Spinal cord (tissue), 10 donors: Measurements from ENCODE around the gene SERAC1. TPM values are rescaled to one million over a fixed set of nuclear protein-coding genes. Genes with fewer than 3 reads are reported as not detected.
"Not testable (repeated sequence)": the region's sequence is repeated elsewhere in the genome, so short reads cannot be mapped to it uniquely, and the experiment has no call there.

ENCODE experiments used
- DNase-seq, 6 donors: peaks; one replicate each; pipeline versions ENCODE4 v3.0.0 to v3.0.0-alpha.2; 2013 to 2015; ENCODE audit warnings: low spot score in 6 of 6, low read depth in 4 of 6
- H3K27ac ChIP-seq: one replicate; pipeline ENCODE4 v1.5.1; 2013; ENCODE audit warnings: low read depth, low read length, control low read depth
- H3K27me3 ChIP-seq: one replicate; pipeline ENCODE4 v1.6.1; 2013; ENCODE audit warnings: low read length; ENCODE audit not compliant: control insufficient read depth, insufficient read depth
- H3K36me3 ChIP-seq: one replicate; pipeline ENCODE4 v1.6.1; 2013; ENCODE audit warnings: low read length; ENCODE audit not compliant: control insufficient read depth, insufficient read depth
- H3K4me1 ChIP-seq: one replicate; pipeline ENCODE4 v1.6.1; 2013; ENCODE audit warnings: low read length; ENCODE audit not compliant: control insufficient read depth, insufficient read depth
- H3K4me3 ChIP-seq: one replicate; pipeline ENCODE4 v1.5.1; 2013; ENCODE audit warnings: low read depth, low read length, control low read depth
- H3K9me3 ChIP-seq: one replicate; pipeline ENCODE4 v1.6.1; 2013; ENCODE audit warnings: low read length; ENCODE audit not compliant: control insufficient read depth, insufficient read depth
- WGBS: methylation state at CpG from one replicate; pipeline ENCODE4 v1.1.5; 2013; ENCODE audit warnings: missing lambda C conversion rate; ENCODE audit not compliant: insufficient coverage; 5-methylcytosine and 5-hydroxymethylcytosine counted together
- long read RNA-seq, 4 donors: transcript quantifications; one replicate each; lab custom pipeline, GENCODE V29; 2026
- polyA plus RNA-seq, 2 donors: library from polyadenylated mRNA; unstranded; fragments of 120-200 nt; gene quantifications; one replicate each; pipeline ENCODE4 v1.2.1, GENCODE V29; 2013; ENCODE audit not compliant: insufficient read length in 2 of 2
- total RNA-seq, 2 donors: library from RNA; depleted of rRNA in 1 of 2; stranded (reverse); fragments of 120-200 nt in 1 of 2; fragments of >200 nt in 1 of 2; gene quantifications; one replicate each; pipeline versions ENCODE4 v1.2.3 to v1.2.4, GENCODE V29; 2013 to 2014
- donor health status: healthy.

The SERAC1 gene
- total RNA-seq: 10 to 100 TPM; 14.7 to 19.8 TPM
- polyA plus RNA-seq: 10 to 100 TPM; 15.1 to 16.3 TPM
- long read RNA-seq, donor 1, partial matches to known transcripts: 245 of 254 reads
- long read RNA-seq, donor 1, other reads (novel, unspliced or antisense): 8 of 254 reads
- long read RNA-seq, donor 2, partial matches to known transcripts: 62 of 107 reads
- long read RNA-seq, donor 2, other reads (novel, unspliced or antisense): 44 of 107 reads
- long read RNA-seq, donor 3, partial matches to known transcripts: 89 of 140 reads
- long read RNA-seq, donor 3, other reads (novel, unspliced or antisense): 48 of 140 reads
- long read RNA-seq, donor 4, partial matches to known transcripts: 0 of 2 reads
- long read RNA-seq, donor 4, other reads (novel, unspliced or antisense): 0 of 2 reads

DNA sequence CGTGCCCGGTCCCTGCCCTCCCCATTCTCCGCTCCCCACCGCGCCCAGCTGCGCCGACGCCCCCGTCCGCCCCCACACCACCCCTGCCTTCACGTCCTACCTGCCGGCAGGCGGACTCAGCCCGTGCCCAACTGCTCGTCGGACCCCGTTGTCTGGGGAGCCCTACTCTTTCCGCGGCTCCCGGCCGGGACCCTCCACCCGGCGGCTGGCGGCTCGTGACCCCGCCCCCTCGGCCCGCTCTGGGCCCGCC is at the start of gene SERAC1:
Gene SERAC1, minus strand, starts transcription at position 223 of the 250 bp plus-strand sequence. CDS start 9,899 bp downstream, outside the sequence.
- peak within 1 kb of the TSS; percentile 94 for H3K4me3 ChIP-seq
- H3K27me3 ChIP-seq: no peaks in the 10 kb centered on the region
- H3K4me1 ChIP-seq: peaks cover 11% of the 10 kb centered on the region
- H3K9me3 ChIP-seq: no peaks in the 10 kb centered on the region
- peak within 1 kb of the TSS; percentile 98 for H3K27ac ChIP-seq
- DNase-seq: no peak
- H3K36me3 ChIP-seq: peaks cover 2% of the 10 kb centered on the region
- WGBS: under 1% methylated on average over 29 of the region's 29 CpGs

DNA sequence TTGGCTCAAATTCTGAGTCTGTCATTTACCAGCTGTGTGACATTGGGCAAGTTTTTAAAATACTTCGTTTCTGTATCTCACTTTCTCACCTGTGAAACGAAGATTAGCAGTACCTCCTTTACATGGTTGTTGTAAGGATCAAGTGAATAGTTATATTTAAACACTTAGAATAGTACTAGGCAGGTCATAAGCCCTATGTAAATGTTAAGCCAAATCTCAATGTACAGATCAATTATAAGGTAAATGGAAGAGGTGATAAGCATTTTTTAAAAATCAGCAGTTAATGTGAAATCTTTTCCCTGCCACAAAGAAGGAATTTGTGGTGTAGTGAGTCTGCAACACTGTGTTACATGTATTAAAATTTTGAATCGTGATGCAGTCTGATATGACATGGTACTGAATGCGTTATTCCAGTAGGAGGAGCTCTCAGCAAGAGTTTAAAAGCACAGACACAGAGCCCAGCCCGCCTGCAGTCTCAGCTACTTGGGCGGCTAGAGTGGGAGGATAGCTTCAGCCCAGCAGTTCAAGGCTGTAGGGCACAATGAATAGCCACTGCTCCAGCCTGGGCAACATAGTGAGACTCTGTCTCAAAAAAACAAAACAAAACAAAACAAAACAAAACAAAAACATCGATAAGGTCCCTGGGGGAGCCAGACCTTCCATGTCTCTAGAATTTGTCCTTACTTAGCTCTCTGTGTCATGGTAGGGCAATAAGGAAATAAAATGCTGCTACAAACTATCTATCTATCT is 46.0 kb upstream of the SERAC1 start:
- Histone ChIP-seq H3K4me1 (no peaks in the 10 kb centered on the region), H3K27ac (no peak overlapping the region), H3K9me3 (no peaks in the 10 kb centered on the region), H3K4me3 (no peak overlapping the region), H3K27me3 (no peaks in the 10 kb centered on the region), H3K36me3 (no peaks in the 10 kb centered on the region)
- 0% methylated on average over 4 of the region's 7 CpGs for WGBS
- DNase-seq: peak in 4 of 6 donors; percentile 48 to 90 (median 72)

DNA sequence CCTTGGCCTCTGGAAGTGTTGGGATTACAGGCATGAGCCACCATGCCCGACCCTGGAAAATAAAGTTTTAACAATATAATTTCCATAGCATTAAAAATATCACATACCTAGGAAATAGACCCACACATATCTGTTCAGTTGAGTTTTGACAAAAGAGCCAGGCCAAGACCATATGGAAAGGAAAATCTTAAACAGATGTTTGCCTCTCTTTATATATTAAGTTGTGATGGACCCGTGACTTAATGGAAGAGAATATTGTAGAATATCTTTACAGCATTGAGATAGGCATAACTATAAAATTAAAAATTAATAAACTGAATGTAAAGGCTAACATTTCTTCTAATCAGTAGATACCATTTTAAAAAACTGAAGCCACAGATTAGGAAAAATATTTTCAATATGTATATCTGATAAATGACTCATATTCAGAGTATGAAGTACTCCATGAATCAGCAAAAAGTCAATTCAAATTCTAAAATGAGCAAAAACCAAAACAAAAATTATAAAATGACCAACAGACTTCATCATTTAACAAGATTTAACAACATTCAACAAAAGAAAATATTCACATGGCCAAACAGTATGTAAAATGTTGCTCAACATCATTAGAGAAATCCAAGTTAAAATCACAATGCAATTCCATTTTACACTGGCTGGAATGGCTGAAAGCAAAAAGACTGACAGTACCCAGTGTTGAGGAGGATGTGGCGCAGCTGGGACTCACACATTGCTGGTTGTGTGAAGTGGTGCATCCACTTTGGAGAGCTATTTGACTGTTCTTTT is 43.4 kb upstream of the SERAC1 start:
- Histone ChIP-seq H3K27me3 (no peaks in the 10 kb centered on the region), H3K4me1 (no peaks in the 10 kb centered on the region), H3K36me3 (no peaks in the 10 kb centered on the region), H3K4me3 (no peak overlapping the region), H3K27ac (no peak overlapping the region), H3K9me3 (no peaks in the 10 kb centered on the region)
- no peak for DNase-seq
- WGBS: 100% methylated on average over 1 of the region's 3 CpGs

DNA sequence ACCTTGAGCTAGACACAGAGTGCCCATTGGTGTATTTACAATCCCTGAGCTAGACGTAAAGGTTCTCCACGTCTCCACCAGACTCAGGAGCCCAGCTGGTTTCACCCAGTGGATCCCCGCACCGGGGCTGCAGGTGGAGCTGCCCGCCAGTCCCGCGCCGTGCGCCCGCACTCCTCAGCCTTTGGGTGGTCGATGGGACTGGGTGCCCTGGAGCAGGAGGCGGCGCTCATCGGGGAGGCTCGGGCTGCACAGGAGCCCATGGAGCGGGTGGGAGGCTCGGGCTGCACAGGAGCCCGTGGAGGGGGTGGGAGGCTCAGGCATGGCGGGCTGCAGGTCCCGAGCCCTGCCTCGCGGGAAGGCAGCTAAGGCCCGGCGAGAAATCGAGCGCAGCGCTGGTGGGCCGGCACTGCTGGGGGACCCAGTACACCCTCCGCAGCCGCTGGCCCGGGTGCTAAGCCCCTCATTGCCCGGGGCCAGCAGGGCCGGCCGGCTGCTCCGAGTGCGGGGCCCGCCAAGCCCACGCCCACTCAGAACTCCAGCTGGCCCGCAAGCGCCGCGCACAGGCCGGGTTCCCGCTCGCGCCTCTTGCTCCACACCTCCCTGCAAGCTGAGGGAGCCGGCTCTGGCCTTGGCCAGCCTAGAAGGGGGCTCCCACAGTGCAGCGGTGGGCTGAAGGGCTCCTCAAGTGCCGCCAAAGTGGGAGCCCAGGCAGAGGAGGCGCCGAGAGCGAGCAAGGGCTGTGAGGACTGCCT is 41.7 kb upstream of the SERAC1 start:
- not testable (repeated sequence) for H3K36me3 ChIP-seq, DNase-seq, H3K27ac ChIP-seq, H3K9me3 ChIP-seq, H3K4me3 ChIP-seq, H3K4me1 ChIP-seq, H3K27me3 ChIP-seq
- 80% methylated on average over 20 of the region's 52 CpGs for WGBS

DNA sequence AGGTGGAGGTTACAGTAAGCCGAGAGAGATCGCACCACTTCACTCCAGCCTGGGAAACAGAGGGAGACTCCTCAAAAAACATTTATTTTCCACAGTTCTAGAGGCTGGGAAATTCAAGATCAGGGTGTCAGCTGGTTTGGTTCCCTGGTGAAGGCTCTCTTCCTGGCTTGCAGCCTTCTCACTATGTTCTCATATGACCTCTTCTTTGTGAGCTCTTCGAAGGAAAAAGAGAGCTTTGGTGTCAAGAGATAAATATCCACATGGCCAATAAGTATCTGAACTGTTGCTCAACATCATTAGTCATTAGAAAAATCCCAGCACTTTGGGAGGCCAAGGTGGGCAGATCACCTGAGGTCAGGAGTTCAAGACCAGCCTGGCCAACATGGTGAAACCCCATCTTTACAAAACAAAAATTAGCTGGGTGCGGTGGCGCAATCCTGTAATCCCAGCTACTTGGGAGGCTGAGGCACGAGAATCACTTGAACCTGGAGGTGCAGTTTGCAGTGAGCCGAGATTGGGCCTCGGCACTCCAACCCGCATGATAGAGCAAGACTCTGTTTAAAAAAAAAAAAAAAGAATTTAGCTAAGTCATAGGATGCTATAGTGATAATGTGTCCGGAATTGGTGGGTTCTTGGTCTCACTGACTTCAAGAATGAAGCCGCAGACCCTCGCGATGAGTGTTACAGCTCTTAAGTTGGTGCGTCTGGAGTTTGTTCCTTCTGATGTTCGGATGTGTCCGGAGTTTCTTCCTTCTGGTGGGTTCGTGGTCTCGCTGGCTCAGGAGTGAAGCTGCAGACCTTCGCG is 40.4 kb upstream of the SERAC1 start:
- H3K36me3 ChIP-seq, DNase-seq, H3K4me3 ChIP-seq, H3K27me3 ChIP-seq, H3K9me3 ChIP-seq, H3K27ac ChIP-seq, H3K4me1 ChIP-seq: not testable (repeated sequence)
- 91% methylated on average over 11 of the region's 20 CpGs for WGBS

DNA sequence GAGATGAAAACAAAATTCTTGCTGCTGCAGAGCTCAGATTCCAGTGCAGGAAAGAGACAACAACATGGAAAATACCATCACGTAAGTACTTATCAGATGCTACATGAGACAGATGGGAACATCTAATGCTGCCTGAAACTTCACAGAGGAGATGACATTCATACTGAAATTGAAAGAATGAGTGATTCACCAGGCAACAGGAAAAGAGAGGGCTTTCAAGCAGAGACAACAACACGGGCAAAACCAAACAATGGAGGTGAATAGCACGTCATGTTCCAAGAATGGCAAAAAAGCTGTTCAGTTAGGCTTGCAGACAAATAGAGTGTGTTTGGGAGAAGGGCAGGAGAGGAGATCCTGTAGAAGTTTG is 39.3 kb upstream of the SERAC1 start:
- 45% methylated on average over 2 of the region's 3 CpGs for WGBS
- Histone ChIP-seq H3K4me1 (no peaks in the 10 kb centered on the region), H3K36me3 (no peaks in the 10 kb centered on the region), H3K27me3 (no peaks in the 10 kb centered on the region), H3K4me3 (no peak overlapping the region), H3K9me3 (no peaks in the 10 kb centered on the region), H3K27ac (no peak overlapping the region)
- DNase-seq: no peak

DNA sequence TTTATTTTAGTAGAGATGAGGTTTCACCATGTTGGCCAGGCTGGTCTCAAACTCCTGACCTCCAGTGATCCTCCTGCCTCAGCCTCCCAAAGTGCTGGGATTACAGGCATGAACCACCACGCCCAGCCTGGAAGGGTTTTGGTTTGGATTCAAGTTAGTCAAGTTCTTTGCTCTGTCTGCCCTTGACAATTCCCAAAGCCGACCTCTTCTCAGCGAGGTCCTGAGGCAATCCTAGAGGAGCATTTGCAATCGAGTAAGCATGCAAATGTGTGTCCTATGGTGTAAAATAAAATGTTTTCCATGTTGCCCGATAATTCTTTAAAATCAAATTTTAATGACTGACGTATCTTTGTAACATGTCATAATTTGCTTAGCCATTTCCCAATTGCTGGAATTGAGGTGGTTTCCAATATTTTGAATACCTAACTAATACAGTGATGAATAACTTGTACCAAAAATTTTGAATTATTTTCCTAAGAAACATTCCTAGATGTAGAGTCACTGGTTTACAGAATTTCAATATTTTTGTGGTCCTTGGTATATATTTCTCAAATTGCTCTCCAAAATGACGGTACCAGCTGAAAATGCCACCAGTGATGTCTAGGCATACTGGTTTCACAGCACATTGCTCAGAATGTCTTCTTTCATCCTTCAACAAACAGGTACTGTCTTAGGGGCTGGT is 38.8 kb upstream of the SERAC1 start:
- Histone ChIP-seq H3K4me3 (no peak overlapping the region), H3K27ac (no peak overlapping the region), H3K4me1 (no peaks in the 10 kb centered on the region), H3K9me3 (no peaks in the 10 kb centered on the region), H3K36me3 (no peaks in the 10 kb centered on the region), H3K27me3 (no peaks in the 10 kb centered on the region)
- no peak for DNase-seq
- 92% methylated on average over 3 of the region's 7 CpGs for WGBS

DNA sequence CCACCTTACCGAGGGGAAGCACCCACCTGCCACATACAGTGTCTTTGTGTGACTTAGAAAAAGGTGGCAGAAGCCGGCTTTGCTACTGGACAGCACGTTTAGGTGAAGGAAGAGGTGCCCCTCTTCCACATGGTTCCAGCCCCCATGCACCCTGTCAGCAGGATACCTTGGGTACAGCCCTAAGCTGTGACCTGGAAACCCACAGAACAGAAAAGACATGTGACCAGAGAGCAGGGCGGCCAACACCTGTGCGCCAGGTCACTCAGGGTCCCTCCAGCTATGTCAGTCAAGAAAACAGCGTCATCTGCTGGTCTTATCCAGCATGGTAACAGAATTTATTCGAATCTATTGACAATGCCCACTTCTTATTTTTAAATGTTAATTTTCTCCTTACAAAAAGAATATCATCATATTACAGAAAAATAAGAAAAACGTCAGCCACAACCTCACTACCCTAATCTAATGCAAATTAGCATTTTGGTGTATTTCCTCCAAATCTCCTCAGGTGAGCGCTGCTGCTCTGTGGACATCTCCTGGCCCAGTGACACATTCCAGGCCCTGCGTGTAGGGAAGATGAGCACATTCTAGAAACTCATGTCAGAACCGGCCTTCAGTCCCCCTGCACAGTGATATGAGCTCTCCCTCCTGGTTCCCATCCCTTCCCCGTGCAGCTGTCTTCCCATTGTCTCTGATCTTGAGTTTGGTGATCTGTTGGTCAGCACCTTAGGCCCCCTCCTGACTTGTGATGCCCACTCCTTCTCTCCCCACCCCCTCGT is 37.3 kb upstream of the SERAC1 start:
- DNase-seq: no peak
- Histone ChIP-seq H3K4me3 (no peak overlapping the region), H3K36me3 (no peaks in the 10 kb centered on the region), H3K9me3 (no peaks in the 10 kb centered on the region), H3K4me1 (peaks cover 3% of the 10 kb centered on the region), H3K27ac (no peak overlapping the region), H3K27me3 (no peaks in the 10 kb centered on the region)
- 57% methylated on average over 12 of the region's 13 CpGs for WGBS
